GM10248 (cell line): ENCODE data around the gene NEK6.

ENCODE experiments used
- CTCF ChIA-PET: fragments of 300-600 bp; sonication (Branson Sonifier 250); formaldehyde crosslinking; extraction: SDS; loops from one replicate; lab custom pipeline; 2021; ENCODE audit warnings: antibody characterized with exemption; lab: Yijun Ruan, JAX
- POLR2A ChIA-PET: fragments of 350-650 bp; sonication (Branson Sonifier 250); formaldehyde crosslinking; extraction: SDS; loops from one replicate; lab custom pipeline; 2020; ENCODE audit warnings: antibody characterized with exemption; lab: Yijun Ruan, JAX
- DNase-seq: peaks from one replicate; pipeline ENCODE4 v3.0.0; 2012; ENCODE audit errors: extremely low spot score
- CTCF ChIP-seq: IDR thresholded peaks from 2 replicates; pipeline ENCODE4 v1.5.1; 2012; ENCODE audit warnings: mild to moderate bottlenecking, low read depth; ENCODE audit errors: extremely low read depth, missing control alignments, control extremely low read depth

The NEK6 gene

GRCh38 chr9:124398191-124398935 lies 140.6 kb downstream of the NEK6 start:
- POLR2A ChIA-PET, result interaction anchor here (0.5 kb wide), 1 partner anchor 563 kb away, joined by 3 read pairs; no protein-coding TSS in a partner anchor
- no peak for TF ChIP-seq CTCF
- DNase-seq, result no peak
- CTCF ChIA-PET, result interaction anchor here (0.6 to 1.9 kb wide), 6 partner anchors 11 to 271 kb away, joined by 3 to 6 read pairs (median 4); no protein-coding TSS in a partner anchor

GRCh38 chr9:124399323-124399967 lies 141.7 kb downstream of the NEK6 start:
- TF ChIP-seq CTCF, result no peak
- CTCF ChIA-PET, result interaction anchor here (0.8 to 3.2 kb wide), 6 partner anchors 11 to 272 kb away, joined by 3 to 9 read pairs (median 6); partner anchors contain the start of gene PSMB7
- DNase-seq, result no peak
- POLR2A ChIA-PET, result no interaction called here

- ChIA-PET POLR2A (interaction anchor here (0.7 kb wide), 1 partner anchor 8 kb away, joined by 3 read pairs; no protein-coding TSS in a partner anchor), CTCF (interaction anchor here (1.3 to 3.2 kb wide), 5 partner anchors 9 to 20 kb away, joined by 3 to 9 read pairs (median 6); partner anchors contain the start of gene PSMB7)
- no peak for DNase-seq
- no peak for TF ChIP-seq CTCF
These were observed 142.5 kb downstream of the NEK6 start for GRCh38 chr9:124399968-124400940.
